GM23248 (cell line): ENCODE results near the gene BLZF1. TPM values are rescaled to one million over a fixed set of nuclear protein-coding genes. Genes with fewer than 3 reads are reported as not detected.
"Not testable (repeated sequence)": the region's sequence is repeated elsewhere in the genome, so short reads cannot be mapped to it uniquely, and the experiment has no call there.

Source experiments
- DNase-seq: peaks from one replicate; pipeline ENCODE4 v3.0.0-alpha.2; 2015
- H2AFZ ChIP-seq: fragments of 200-600 bp; sonication (generic); 2 replicates; pipeline ENCODE4 v1.6.1; 2016; ENCODE audit warnings: antibody characterized with exemption
- H3F3A ChIP-seq: fragments of 200-600 bp; sonication (generic); 2 replicates; pipeline ENCODE4 v1.6.1; 2016; ENCODE audit warnings: mild to moderate bottlenecking, antibody characterized with exemption, mixed run types; ENCODE audit not compliant: insufficient read depth
- H3K27ac ChIP-seq: fragments of 200-600 bp; sonication (generic); 2 replicates; pipeline ENCODE4 v1.5.1; 2016; ENCODE audit warnings: mild to moderate bottlenecking
- H3K27me3 ChIP-seq: fragments of 200-600 bp; sonication (generic); replicated peaks from 2 replicates; pipeline ENCODE4 v1.6.1; 2016; ENCODE audit warnings: mild to moderate bottlenecking; ENCODE audit not compliant: insufficient read depth
- H3K36me3 ChIP-seq: fragments of 200-600 bp; sonication (generic); 2 replicates; pipeline ENCODE4 v1.6.1; 2016; ENCODE audit warnings: low read depth, mild to moderate bottlenecking
- H3K4me1 ChIP-seq: fragments of 200-600 bp; sonication (generic); 2 replicates; pipeline ENCODE4 v1.6.1; 2016; ENCODE audit warnings: mild to moderate bottlenecking; ENCODE audit not compliant: insufficient read depth
- H3K4me2 ChIP-seq: fragments of 200-600 bp; sonication (generic); one replicate; pipeline ENCODE4 v1.6.1; 2016; ENCODE audit warnings: mild to moderate bottlenecking; ENCODE audit not compliant: unreplicated experiment
- H3K4me3 ChIP-seq: fragments of 200-600 bp; sonication (generic); 2 replicates; pipeline ENCODE4 v1.5.1; 2016; ENCODE audit warnings: mild to moderate bottlenecking
- H3K79me2 ChIP-seq: fragments of 200-600 bp; sonication (generic); 2 replicates; pipeline ENCODE4 v1.6.1; 2016; ENCODE audit warnings: mild to moderate bottlenecking; ENCODE audit not compliant: insufficient read depth
- H3K9ac ChIP-seq: fragments of 200-600 bp; sonication (generic); 2 replicates; pipeline ENCODE4 v1.6.1; 2016; ENCODE audit warnings: mild to moderate bottlenecking
- H3K9me2 ChIP-seq: fragments of 200-600 bp; sonication (generic); 2 replicates; pipeline ENCODE4 v1.6.1; 2016; ENCODE audit warnings: mixed run types, mild to moderate bottlenecking, moderate library complexity; ENCODE audit not compliant: insufficient read depth
- H3K9me3 ChIP-seq: fragments of 200-600 bp; sonication (generic); one replicate; pipeline ENCODE4 v1.6.1; 2017; ENCODE audit warnings: low read depth
- H4K20me1 ChIP-seq: fragments of 200-600 bp; sonication (generic); 2 replicates; pipeline ENCODE4 v1.6.0; 2016; ENCODE audit not compliant: insufficient read depth
- EZH2 ChIP-seq: fragments of 200-600 bp; sonication (generic); IDR thresholded peaks from 2 replicates; pipeline ENCODE4 v1.6.1; 2018; ENCODE audit warnings: antibody characterized with exemption, mild to moderate bottlenecking; ENCODE audit not compliant: insufficient read depth, poor library complexity, severe bottlenecking
- EZH2phosphoT487 ChIP-seq: fragments of 200-600 bp; sonication (generic); IDR thresholded peaks from 2 replicates; pipeline ENCODE4 v1.6.1; 2018; ENCODE audit warnings: antibody characterized with exemption, moderate library complexity, mild to moderate bottlenecking, low read depth; ENCODE audit not compliant: insufficient read depth
- WGBS, 2 experiments: methylation state at CpG; one replicate each; pipeline ENCODE4 v1.1.6; 2015 to 2017; ENCODE audit warnings: low lambda C conversion rate in 2 of 2, low coverage in 1 of 2; ENCODE audit errors: missing lambda C conversion rate in 2 of 2; 5-methylcytosine and 5-hydroxymethylcytosine counted together
- in situ Hi-C: fragments of 300-500 bp; cut with MboI; formaldehyde crosslinking; loops from 2 replicates; pipeline ENCODE4 v1.15.0; 2020
- polyA plus RNA-seq: library from polyadenylated mRNA; unstranded; fragments of >200 nt; fragmentation: Nextera tagmentation; extraction: Ambion mirVana; gene quantifications from 2 replicates; pipeline ENCODE4 v1.2.1, GENCODE V29; 2016
- total RNA-seq: library from RNA; depleted of rRNA; stranded (reverse); fragments of >200 nt; shearing (Covaris generic); gene quantifications from 2 replicates; pipeline ENCODE4 v1.2.3, GENCODE V29; 2014

Gene BLZF1
- total and polyA plus RNA-seq, 2 experiments from 2014 or later = 34.6 to 38.9 TPM

DNA sequence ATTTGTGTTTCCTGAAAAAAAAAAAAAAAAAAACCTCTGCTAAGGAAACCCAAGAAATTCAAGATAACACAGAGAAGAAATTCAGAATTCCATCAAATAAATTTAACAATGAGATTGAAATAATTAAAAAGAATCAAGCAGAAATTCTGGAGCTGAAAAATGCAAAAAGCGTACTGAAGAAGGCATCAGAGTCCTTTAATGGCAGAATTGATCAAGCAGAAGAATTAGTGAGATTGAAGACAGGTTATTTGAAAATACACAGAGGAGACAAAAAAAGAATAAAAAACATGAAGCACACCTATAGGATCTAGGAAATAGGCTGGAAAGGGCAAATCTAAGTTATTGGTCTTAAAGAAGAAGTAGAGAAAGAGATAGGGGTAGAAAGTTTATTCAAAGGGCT lies 38.6 kb upstream of the BLZF1 start:
- in situ Hi-C loops = loop anchor here (25.0 kb wide), 1 partner anchor 992 kb away; no protein-coding TSS in a partner anchor
- DNase-seq = no peak
- Histone ChIP-seq H3K36me3 (no peaks in the 10 kb centered on the region), H3K9me2 (no peaks in the 10 kb centered on the region), H3K79me2 (peaks cover 37% of the 10 kb centered on the region; the same call in 1 of the 2 replicates), H3K4me3 (no peak overlapping the region), H3K27ac (no peak overlapping the region), H4K20me1 (no peaks in the 10 kb centered on the region), H3F3A (no peaks in the 10 kb centered on the region), H3K4me1 (peaks cover 14% of the 10 kb centered on the region; the same call in 1 of the 2 replicates), H3K27me3 (no peaks in the 10 kb centered on the region), H3K9me3 (no peaks in the 10 kb centered on the region), H3K4me2 (no peak overlapping the region), H3K9ac (no peak overlapping the region), H2AFZ (no peak overlapping the region)
- TF ChIP-seq EZH2 (no peak), EZH2phosphoT487 (no peak)
- 95 to 96% methylated on average over 1 of the region's 1 CpG for WGBS, 2 experiments

- Histone ChIP-seq H3K79me2 (peaks cover 37% of the 10 kb centered on the region; the same call in 1 of the 2 replicates), H4K20me1 (no peaks in the 10 kb centered on the region), H3F3A (no peaks in the 10 kb centered on the region), H2AFZ (no peak overlapping the region), H3K27ac (no peak overlapping the region), H3K9ac (no peak overlapping the region), H3K4me1 (peaks cover 14% of the 10 kb centered on the region; the same call in 1 of the 2 replicates), H3K4me3 (no peak overlapping the region), H3K9me2 (no peaks in the 10 kb centered on the region), H3K36me3 (no peaks in the 10 kb centered on the region), H3K9me3 (no peaks in the 10 kb centered on the region), H3K27me3 (no peaks in the 10 kb centered on the region), H3K4me2 (no peak overlapping the region)
- in situ Hi-C loops = loop anchor here (25.0 kb wide), 1 partner anchor 994 kb away; no protein-coding TSS in a partner anchor
- DNase-seq = no peak
- WGBS, 2 experiments = 91 to 94% methylated on average over 2 of the region's 2 CpGs
- no peak for TF ChIP-seq EZH2phosphoT487
- TF ChIP-seq EZH2 = no peak
These were observed 37.1 kb upstream of the BLZF1 start for GRCh38 chr1:169330927-169331326.

GRCh38 chr1:169334727-169335126 lies 33.3 kb upstream of the BLZF1 start:
- 97 to 98% methylated on average over 3 of the region's 3 CpGs for whole genome bisulfite sequencing, 2 experiments
- H3K27ac ChIP-seq, H3K9ac ChIP-seq, H3F3A ChIP-seq, DNase-seq, H4K20me1 ChIP-seq, H3K9me2 ChIP-seq, H3K4me2 ChIP-seq, H2AFZ ChIP-seq, H3K27me3 ChIP-seq, H3K4me1 ChIP-seq, H3K36me3 ChIP-seq, H3K4me3 ChIP-seq, H3K9me3 ChIP-seq: not testable (repeated sequence)
- in situ Hi-C loops = loop anchor here (25.0 kb wide), 1 partner anchor 997 kb away; no protein-coding TSS in a partner anchor
- peaks cover 32% of the 10 kb centered on the region; the same call in 1 of the 2 replicates for H3K79me2 ChIP-seq

GRCh38 chr1:169336947-169337715 lies 30.9 kb upstream of the BLZF1 start:
- H3K4me1 ChIP-seq, H3K9me2 ChIP-seq, H3K4me3 ChIP-seq, DNase-seq, H3K27ac ChIP-seq, H3K9ac ChIP-seq, H4K20me1 ChIP-seq, H3K36me3 ChIP-seq, H3K79me2 ChIP-seq, H3K9me3 ChIP-seq, H3F3A ChIP-seq, H3K27me3 ChIP-seq, H3K4me2 ChIP-seq, H2AFZ ChIP-seq: not testable (repeated sequence)
- in situ Hi-C loops = loop anchor here (25.0 kb wide), 1 partner anchor 1000 kb away; no protein-coding TSS in a partner anchor
- 96 to 98% methylated on average over 27 to 33 of the region's 35 CpGs for WGBS, 2 experiments
